ENCODE measurements around the gene FMC1. TPM values are rescaled to one million over a fixed set of nuclear protein-coding genes. Genes with fewer than 3 reads are reported as not detected.

The FMC1 gene
- total RNA-seq, 2 donors from 2014 or later = 7.9 to 11.4 TPM

DNA sequence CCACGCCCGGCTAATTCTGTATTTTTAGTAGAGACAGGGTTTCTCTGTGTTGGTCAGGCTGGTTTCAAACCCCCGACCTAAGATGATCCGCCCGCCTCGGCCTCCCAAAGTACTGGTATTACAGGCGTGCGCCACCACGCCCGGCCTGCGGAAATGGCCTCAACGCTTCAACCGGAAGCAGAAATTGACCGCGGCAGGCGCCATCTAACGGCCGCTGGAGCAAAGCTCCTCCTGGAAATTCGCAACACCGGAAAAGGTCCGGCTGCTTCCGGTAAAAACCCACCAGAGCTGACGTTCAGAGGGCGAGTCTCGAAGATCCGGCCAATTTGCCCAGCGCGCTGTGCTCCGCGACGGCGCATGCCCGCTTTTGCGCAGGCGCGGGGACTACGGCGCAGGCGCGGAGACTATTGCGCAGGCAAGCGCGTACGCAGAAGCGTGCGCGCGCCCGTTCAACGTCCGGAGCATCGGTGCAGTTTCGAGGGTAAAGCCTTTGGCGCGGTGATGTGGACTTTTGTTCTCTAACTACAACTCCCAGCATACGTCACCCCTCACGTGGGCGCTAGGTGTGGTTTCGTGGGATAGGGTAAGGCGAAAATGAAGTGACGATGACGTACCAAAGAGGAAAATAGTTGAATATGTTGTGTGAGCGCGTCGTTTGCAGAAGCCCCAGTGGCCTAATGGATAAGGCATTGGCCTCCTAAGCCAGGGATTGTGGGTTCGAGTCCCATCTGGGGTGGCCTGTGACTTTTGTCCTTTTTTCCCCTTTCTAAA, 915 bp upstream of the FMC1 start:
- TF ChIP-seq CTCF (IDR thresholded peaks at IDR 0.05) = peak; percentile 60
- Histone ChIP-seq H3K27me3 (replicated peaks; ENCODE audit: insufficient read depth) (no peaks in the 10 kb centered on the region), H3K4me1 (ENCODE audit: control insufficient read depth in 1 of 2, low read depth in 2 of 2) (peaks cover 6 to 14% of the 10 kb centered on the region in 2 donors), H3K4me3 (peak overlapping the region; percentile 83), H3K36me3 (no peaks in the 10 kb centered on the region), H3K9me3 (no peaks in the 10 kb centered on the region), H3K27ac (peak overlapping the region; percentile 97 to 100)
- ATAC-seq (ENCODE audit: insufficient number of reproducible peaks, low FRiP score, low read depth) (peak; percentile 97), DNase-seq (ENCODE audit: low spot score) (peak; percentile 100)

- Histone ChIP-seq H3K36me3 (no peaks in the 10 kb centered on the region), H3K4me1 (ENCODE audit: control insufficient read depth in 1 of 2, low read depth in 2 of 2) (peaks cover 6 to 14% of the 10 kb centered on the region in 2 donors), H3K27me3 (replicated peaks; ENCODE audit: insufficient read depth) (no peaks in the 10 kb centered on the region), H3K4me3 (peak overlapping the region; percentile 83), H3K27ac (peak overlapping the region; percentile 97 to 100), H3K9me3 (no peaks in the 10 kb centered on the region)
- DNase-seq (ENCODE audit: low spot score) (peak; percentile 51), ATAC-seq (ENCODE audit: insufficient number of reproducible peaks, low FRiP score, low read depth) (peak; percentile 19)
- TF ChIP-seq CTCF (IDR thresholded peaks at IDR 0.05) = no peak
Observed at GRCh38 chr7:139340808-139341057, 404 bp upstream of the FMC1 start.

- TF ChIP-seq CTCF (IDR thresholded peaks at IDR 0.05) = no peak
- ATAC-seq (ENCODE audit: insufficient number of reproducible peaks, low FRiP score, low read depth) (no peak), DNase-seq (ENCODE audit: low spot score) (no peak)
- H3K36me3 ChIP-seq = peaks cover 9% of the 10 kb centered on the region
- H3K27me3 ChIP-seq (replicated peaks; ENCODE audit: insufficient read depth) = no peaks in the 10 kb centered on the region
- no peaks in the 10 kb centered on the region for H3K9me3 ChIP-seq
- peak overlapping the region; percentile 83 for H3K4me3 ChIP-seq
- peak overlapping the region; percentile 97 to 100 for H3K27ac ChIP-seq
- H3K4me1 ChIP-seq (ENCODE audit: control insufficient read depth in 1 of 2, low read depth in 2 of 2) = peaks cover 6 to 14% of the 10 kb centered on the region in 2 donors
Observed at GRCh38 chr7:139341776-139342226, 664 bp downstream of the FMC1 start.

GRCh38 chr7:139345042-139345441, 3.9 kb downstream of the FMC1 start:
- no peak overlapping the region for H3K4me3 ChIP-seq
- no peak for TF ChIP-seq CTCF (IDR thresholded peaks at IDR 0.05)
- DNase-seq (ENCODE audit: low spot score) (no peak), ATAC-seq (ENCODE audit: insufficient number of reproducible peaks, low FRiP score, low read depth) (no peak)
- H3K27me3 ChIP-seq (replicated peaks; ENCODE audit: insufficient read depth) = no peaks in the 10 kb centered on the region
- no peak overlapping the region for H3K27ac ChIP-seq
- peaks cover 6 to 14% of the 10 kb centered on the region in 2 donors for H3K4me1 ChIP-seq (ENCODE audit: control insufficient read depth in 1 of 2, low read depth in 2 of 2)
- no peaks in the 10 kb centered on the region for H3K9me3 ChIP-seq
- peaks cover 10% of the 10 kb centered on the region for H3K36me3 ChIP-seq

GRCh38 chr7:139351027-139351426, 9.9 kb downstream of the FMC1 start:
- ATAC-seq (ENCODE audit: insufficient number of reproducible peaks, low FRiP score, low read depth) (no peak), DNase-seq (ENCODE audit: low spot score) (no peak)
- TF ChIP-seq CTCF (IDR thresholded peaks at IDR 0.05) = no peak
- H3K27me3 ChIP-seq (replicated peaks; ENCODE audit: insufficient read depth) = no peaks in the 10 kb centered on the region
- no peak overlapping the region for H3K27ac ChIP-seq
- no peaks in the 10 kb centered on the region for H3K9me3 ChIP-seq
- peaks cover 12% of the 10 kb centered on the region for H3K36me3 ChIP-seq
- no peaks in the 10 kb centered on the region for H3K4me1 ChIP-seq (ENCODE audit: control insufficient read depth in 1 of 2, low read depth in 2 of 2)
- no peak overlapping the region for H3K4me3 ChIP-seq

Measured in thoracic aorta (tissue), 2 donors.